GM21619 (cell line): ENCODE data around the gene ME2.
"Not testable (repeated sequence)": the region's sequence is repeated elsewhere in the genome, so short reads cannot be mapped to it uniquely, and the experiment has no call there.

Experiments
- ATAC-seq: cut with Tn5 transposase; IDR thresholded peaks from one replicate; pipeline ENCODE4 v1.9.1; 2021; ENCODE audit not compliant: unreplicated experiment

Gene ME2

GRCh38 chr18:50878345-50879301 lies at the start of gene ME2:
Gene ME2, plus strand, starts transcription at chr18:50879118. Its CDS starts 16,703 bp downstream, at chr18:50895821.
- ATAC-seq: peak; percentile 93

- no peak for ATAC-seq
Measured at GRCh38 chr18:50829644-50830043, 49.3 kb upstream of the ME2 start.

GRCh38 chr18:50830544-50830943 lies 48.4 kb upstream of the ME2 start:
- peak; percentile 63 for ATAC-seq

GRCh38 chr18:50832754-50833153 lies 46.2 kb upstream of the ME2 start:
- peak; percentile 50 for ATAC-seq

GRCh38 chr18:50833496-50833895 lies 45.4 kb upstream of the ME2 start:
- ATAC-seq: not testable (repeated sequence)

- no peak for ATAC-seq
Measured at GRCh38 chr18:50836521-50836957, 42.4 kb upstream of the ME2 start.

GRCh38 chr18:50839341-50839740 lies 39.6 kb upstream of the ME2 start:
- ATAC-seq: no peak

GRCh38 chr18:50839996-50840395 lies 38.9 kb upstream of the ME2 start:
- no peak for ATAC-seq

GRCh38 chr18:50842846-50843245 lies 36.1 kb upstream of the ME2 start:
- no peak for ATAC-seq

- no peak for ATAC-seq
Measured at GRCh38 chr18:50844554-50844953, 34.4 kb upstream of the ME2 start.

GRCh38 chr18:50844960-50845359 lies 34.0 kb upstream of the ME2 start:
- ATAC-seq: no peak

- no peak for ATAC-seq
Measured at GRCh38 chr18:50847192-50847591, 31.7 kb upstream of the ME2 start.

- ATAC-seq: no peak
Measured at GRCh38 chr18:50848061-50848551, 30.8 kb upstream of the ME2 start.

GRCh38 chr18:50848991-50849390 lies 29.9 kb upstream of the ME2 start:
- no peak for ATAC-seq

GRCh38 chr18:50849419-50849821 lies 29.5 kb upstream of the ME2 start:
- ATAC-seq: no peak

GRCh38 chr18:50850307-50851065 lies 28.4 kb upstream of the ME2 start:
- ATAC-seq: no peak

- ATAC-seq: no peak
Measured at GRCh38 chr18:50853863-50854271, 25.1 kb upstream of the ME2 start.

GRCh38 chr18:50855976-50856757 lies 22.8 kb upstream of the ME2 start:
- ATAC-seq: no peak

GRCh38 chr18:50857166-50857565 lies 21.8 kb upstream of the ME2 start:
- ATAC-seq: not testable (repeated sequence)

- no peak for ATAC-seq
Measured at GRCh38 chr18:50857694-50858093, 21.2 kb upstream of the ME2 start.
